ENCODE data around the gene ARHGAP6.
A peak's percentile ranks its signal among the peaks of the same experiment; 100 is the strongest.
"Not testable (repeated sequence)": the region's sequence is repeated elsewhere in the genome, so short reads cannot be mapped to it uniquely, and the experiment has no call there.

ARHGAP6 gene

DNA sequence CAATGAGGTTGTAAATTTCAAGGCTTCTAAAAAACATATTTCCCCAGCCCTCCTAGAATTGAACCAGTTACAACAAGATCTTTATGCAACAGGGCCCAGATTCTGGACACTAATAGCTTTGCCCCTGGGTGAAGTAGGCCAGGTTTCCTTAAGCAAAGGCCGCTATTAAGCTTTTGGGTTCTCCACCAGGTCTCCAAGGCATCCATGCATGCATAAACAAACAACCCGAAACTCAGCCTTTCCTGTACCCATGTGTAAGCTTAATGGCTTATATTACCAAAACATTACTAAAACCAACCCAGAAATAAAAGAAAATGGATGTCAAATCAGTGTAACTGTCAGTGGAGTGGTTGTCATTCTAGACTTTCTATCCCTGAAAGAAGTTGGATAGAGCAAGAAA, 137.1 kb downstream of the ARHGAP6 start:
- H3K4me3 ChIP-seq (ENCODE audit: low read depth, low read length): no peak overlapping the region
- no peak for DNase-seq (ENCODE audit: low read depth)
- TF ChIP-seq, protein P1, sequence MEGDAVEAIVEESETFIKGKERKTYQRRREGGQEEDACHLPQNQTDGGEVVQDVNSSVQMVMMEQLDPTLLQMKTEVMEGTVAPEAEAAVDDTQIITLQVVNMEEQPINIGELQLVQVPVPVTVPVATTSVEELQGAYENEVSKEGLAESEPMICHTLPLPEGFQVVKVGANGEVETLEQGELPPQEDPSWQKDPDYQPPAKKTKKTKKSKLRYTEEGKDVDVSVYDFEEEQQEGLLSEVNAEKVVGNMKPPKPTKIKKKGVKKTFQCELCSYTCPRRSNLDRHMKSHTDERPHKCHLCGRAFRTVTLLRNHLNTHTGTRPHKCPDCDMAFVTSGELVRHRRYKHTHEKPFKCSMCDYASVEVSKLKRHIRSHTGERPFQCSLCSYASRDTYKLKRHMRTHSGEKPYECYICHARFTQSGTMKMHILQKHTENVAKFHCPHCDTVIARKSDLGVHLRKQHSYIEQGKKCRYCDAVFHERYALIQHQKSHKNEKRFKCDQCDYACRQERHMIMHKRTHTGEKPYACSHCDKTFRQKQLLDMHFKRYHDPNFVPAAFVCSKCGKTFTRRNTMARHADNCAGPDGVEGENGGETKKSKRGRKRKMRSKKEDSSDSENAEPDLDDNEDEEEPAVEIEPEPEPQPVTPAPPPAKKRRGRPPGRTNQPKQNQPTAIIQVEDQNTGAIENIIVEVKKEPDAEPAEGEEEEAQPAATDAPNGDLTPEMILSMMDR (IDR thresholded peaks at IDR 0.05; ENCODE audit: low read depth, low read length, missing control alignments): no peak
- in situ Hi-C loops (cut with HindIII; ENCODE audit: low sequenced_read_pairs): loop anchor here (25.0 kb wide), 2 partner anchors 234 to 366 kb away; partner anchors contain the start of gene MSL3

DNA sequence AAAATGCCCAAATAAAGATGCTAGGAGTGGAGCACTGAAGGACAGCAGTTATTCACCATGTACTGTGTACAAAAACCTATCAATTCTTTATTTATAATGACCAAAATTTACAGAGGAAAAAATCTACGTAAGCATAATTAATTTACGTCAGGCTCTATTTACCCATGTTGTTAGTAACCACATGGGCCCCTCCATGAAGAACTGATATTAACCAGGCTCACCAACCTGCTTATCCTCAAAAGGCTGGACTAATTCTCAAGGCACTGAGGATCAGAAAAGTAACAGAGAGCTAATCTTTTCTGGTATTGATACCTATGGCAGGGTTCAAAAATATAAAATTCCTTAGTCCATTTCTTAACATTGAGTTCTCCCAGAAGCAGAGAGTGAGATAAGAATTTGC, 140.0 kb downstream of the ARHGAP6 start:
- DNase-seq (ENCODE audit: low read depth): no peak
- TF ChIP-seq, protein P1 (IDR thresholded peaks at IDR 0.05; ENCODE audit: low read depth, low read length, missing control alignments): no peak
- H3K4me3 ChIP-seq (ENCODE audit: low read depth, low read length): no peak overlapping the region
- in situ Hi-C loops (cut with HindIII; ENCODE audit: low sequenced_read_pairs): loop anchor here (25.0 kb wide), 2 partner anchors 237 to 363 kb away; partner anchors contain the start of gene MSL3

DNA sequence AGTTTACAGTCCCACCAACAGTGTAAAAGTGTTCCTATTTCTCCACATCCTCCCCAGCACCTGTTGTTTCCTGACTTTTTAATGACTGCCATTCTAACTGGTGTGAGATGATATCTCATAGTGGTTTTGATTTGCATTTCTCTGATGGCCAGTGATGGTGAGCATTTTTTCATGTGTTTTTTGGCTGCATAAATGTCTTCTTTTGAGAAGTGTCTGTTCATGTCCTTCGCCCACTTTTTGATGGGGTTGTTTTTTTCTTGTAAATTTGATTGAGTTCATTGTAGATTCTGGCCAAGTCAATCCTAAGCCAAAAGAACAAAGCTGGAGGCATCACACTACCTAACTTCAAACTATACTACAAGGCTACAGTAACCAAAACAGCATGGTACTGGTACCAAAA, 146.5 kb downstream of the ARHGAP6 start:
- in situ Hi-C loops (cut with HindIII; ENCODE audit: low sequenced_read_pairs); DNase-seq (ENCODE audit: low read depth); H3K4me3 ChIP-seq (ENCODE audit: low read depth, low read length): not testable (repeated sequence)

DNA sequence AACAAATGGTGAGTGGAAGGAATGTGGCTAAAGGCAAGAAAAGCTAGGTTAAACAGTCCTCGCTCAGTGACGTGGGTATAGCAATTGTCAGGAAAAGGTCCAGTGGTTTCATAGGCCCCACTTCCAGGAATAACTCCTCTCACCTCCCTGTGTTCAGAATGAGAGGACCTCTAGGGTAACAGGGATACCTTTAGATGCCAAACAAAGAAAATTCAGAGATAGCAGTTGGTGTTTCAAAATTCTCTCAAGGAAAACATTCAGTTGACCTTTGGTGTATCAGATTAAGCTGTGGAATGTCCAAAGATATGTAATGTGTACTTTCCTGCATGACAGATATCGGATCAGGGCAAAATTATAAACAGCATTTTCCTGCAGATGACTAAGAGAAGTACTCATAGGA, 155.9 kb downstream of the ARHGAP6 start:
- in situ Hi-C loops (cut with HindIII; ENCODE audit: low sequenced_read_pairs): no loop called here

DNA sequence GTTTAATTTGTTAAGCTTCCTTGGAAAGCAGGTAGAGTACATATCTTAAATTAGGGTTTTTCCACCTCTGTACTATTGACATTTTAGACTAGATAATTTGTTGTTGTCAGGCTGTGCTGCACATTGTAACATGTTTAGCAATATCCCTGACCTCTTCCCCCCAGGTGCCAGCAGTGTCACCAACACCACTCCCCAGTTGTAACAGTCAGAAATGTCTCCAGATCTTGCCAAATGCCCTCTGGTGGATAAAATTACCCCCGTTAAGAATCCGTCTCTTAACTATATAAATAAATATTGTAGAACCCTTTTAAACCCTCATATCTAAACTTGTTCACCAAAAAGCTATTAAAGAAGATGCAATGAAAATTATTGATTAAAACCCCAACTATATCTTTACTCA, 161.5 kb downstream of the ARHGAP6 start:
- no peak overlapping the region for H3K4me3 ChIP-seq (ENCODE audit: low read depth, low read length)
- no peak for DNase-seq (ENCODE audit: low read depth)
- TF ChIP-seq, protein P1 (IDR thresholded peaks at IDR 0.05; ENCODE audit: low read depth, low read length, missing control alignments): no peak
- in situ Hi-C loops (cut with HindIII; ENCODE audit: low sequenced_read_pairs): no loop called here

More for the DNA sequence above, 155.9 kb downstream of the ARHGAP6 start:
- TF ChIP-seq, protein P1 (IDR thresholded peaks at IDR 0.05; ENCODE audit: low read depth, low read length, missing control alignments): no peak
- no peak for DNase-seq (ENCODE audit: low read depth)
- H3K4me3 ChIP-seq (ENCODE audit: low read depth, low read length): no peak overlapping the region

DNA sequence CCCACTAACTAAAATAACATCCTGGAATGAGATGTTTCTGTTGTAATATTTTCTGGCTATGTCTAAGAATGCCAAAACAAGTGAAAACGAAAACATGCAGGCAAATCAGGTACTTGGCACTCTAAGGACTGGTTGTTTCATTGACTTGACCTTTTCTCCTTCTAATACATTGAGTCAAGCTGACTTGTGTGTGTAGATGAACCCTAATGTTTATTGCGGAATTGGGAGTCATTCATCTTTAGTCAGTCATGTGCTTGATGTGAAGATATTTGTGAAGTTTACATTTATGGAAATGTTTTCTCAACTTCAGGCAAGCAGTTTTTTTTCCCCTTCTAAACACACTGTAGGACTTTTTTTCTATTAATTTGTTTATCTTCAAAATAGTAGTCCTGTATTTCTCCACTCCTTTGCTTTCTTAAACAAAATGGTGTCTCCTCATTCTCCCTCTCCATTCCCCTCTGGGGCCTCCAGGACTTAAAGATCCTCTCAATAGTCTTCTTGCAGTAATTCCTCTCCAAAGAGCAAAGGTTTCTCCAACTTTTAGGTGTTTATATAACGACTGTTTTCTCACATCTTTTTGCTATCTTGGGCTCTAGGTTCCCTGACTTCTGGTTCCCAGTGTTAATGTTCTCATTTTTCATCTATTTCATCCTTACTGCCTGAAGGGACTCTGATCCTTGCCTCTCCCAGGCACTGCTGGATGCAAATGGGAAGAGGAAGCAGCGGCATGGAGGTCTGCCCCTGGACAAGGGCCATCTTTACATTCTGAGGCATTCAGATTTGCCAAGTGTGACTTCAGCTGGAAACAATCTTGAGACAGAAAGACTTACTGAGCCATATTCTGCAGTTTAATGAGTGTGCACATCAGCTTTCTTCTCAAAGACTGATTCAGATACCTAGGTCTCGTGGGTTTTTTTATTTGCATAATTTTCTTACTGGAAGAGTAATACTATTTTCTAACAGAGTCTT, 166.4 kb downstream of the ARHGAP6 start:
- in situ Hi-C loops (cut with HindIII; ENCODE audit: low sequenced_read_pairs): no loop called here

DNA sequence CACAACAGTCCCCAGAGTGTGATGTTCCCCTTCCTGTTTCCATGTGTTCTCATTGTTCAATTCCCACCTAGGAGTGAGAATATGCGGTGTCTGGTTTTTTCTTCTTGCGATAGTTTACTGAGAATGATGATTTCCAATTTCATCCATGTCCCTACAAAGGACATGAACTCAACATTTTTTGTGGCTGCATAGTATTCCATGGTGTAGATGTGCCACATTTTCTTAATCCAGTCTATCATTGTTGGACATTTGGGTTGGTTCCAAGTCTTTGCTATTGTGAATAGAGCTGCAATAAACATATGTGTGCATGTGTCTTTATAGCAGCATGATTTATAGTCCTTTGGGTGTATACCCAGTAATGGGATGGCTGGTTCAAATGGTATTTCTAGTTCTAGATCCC, 174.3 kb downstream of the ARHGAP6 start:
- H3K4me3 ChIP-seq (ENCODE audit: low read depth, low read length); in situ Hi-C loops (cut with HindIII; ENCODE audit: low sequenced_read_pairs); DNase-seq (ENCODE audit: low read depth): not testable (repeated sequence)

More for the DNA sequence above, 166.4 kb downstream of the ARHGAP6 start:
- DNase-seq (ENCODE audit: low read depth): peak; percentile 69
- no peak overlapping the region for H3K4me3 ChIP-seq (ENCODE audit: low read depth, low read length)
- TF ChIP-seq, protein P1 (IDR thresholded peaks at IDR 0.05; ENCODE audit: low read depth, low read length, missing control alignments): no peak
